ENCODE data around the gene ACKR3.

ACKR3 gene

GRCh38 chr2:236588932-236589592 lies 19.4 kb downstream of the ACKR3 start:
- no peak for DNase-seq

GRCh38 chr2:236590846-236591245 lies 21.2 kb downstream of the ACKR3 start:
- no peak for DNase-seq

- DNase-seq, result no peak
Observed at GRCh38 chr2:236592821-236593220, 23.2 kb downstream of the ACKR3 start.

DNA sequence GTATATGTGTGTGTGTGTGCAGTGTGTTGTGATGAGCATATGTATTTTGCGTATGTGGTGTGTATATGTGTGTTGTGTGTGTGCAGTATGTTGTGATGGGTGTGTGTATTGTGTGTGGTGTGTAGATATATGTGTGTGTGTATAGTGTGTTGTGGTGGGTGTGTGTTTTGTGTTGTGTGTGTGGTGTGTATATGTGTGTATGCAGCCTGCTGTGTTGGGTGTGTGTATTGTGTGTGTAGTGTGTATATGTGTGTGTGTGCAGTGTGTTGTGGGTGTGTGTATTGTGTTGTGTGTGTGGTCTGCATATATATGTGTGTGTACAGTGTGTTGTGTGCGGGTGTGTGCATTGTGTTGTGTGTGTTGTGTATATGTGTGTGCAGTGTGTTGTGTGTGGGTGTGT lies 23.9 kb downstream of the ACKR3 start:
- DNase-seq, result no peak

GRCh38 chr2:236593956-236594355 lies 24.3 kb downstream of the ACKR3 start:
- no peak for DNase-seq

- DNase-seq, result no peak
Observed at GRCh38 chr2:236597629-236598028, 28.0 kb downstream of the ACKR3 start.

GRCh38 chr2:236599059-236599458 lies 29.4 kb downstream of the ACKR3 start:
- DNase-seq, result no peak

- no peak for DNase-seq
Observed at GRCh38 chr2:236600158-236600557, 30.5 kb downstream of the ACKR3 start.

- DNase-seq, result no peak
Observed at GRCh38 chr2:236600892-236601291, 31.3 kb downstream of the ACKR3 start.

GRCh38 chr2:236601316-236602202 lies 31.9 kb downstream of the ACKR3 start:
- no peak for DNase-seq

- DNase-seq, result no peak
Observed at GRCh38 chr2:236602678-236603077, 33.1 kb downstream of the ACKR3 start.

DNA sequence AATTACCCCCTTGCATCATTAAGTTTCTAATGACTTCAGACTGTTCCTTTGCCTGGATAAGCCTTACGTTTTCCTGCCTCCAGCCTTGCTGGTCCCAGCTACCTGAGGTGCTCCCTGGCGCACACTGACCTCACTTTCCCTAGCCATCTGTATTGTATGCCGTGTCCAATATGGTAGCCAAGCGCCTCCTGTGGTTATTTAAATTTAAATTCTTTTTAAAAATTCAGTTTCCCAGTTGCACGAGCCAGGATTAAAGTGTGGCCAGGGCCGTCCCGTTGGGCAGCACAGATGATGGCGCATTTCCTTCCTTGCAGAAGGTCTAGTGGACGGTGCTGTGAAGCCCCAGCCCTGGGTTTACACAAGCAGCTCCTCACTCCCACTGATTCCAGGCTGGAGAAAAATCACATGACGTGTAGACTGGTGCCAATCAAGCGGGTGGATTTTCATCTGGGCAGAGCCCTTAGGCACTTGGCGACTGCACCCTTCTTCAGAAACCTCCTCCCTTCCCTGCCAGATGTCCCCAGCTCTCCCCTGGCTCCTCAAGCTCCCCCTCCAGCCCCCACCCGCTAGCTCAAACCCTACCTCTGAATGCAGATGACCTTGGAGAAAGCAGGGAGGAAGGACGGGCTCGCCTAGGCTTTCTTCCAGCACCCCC lies 33.9 kb downstream of the ACKR3 start:
- no peak for DNase-seq

DNA sequence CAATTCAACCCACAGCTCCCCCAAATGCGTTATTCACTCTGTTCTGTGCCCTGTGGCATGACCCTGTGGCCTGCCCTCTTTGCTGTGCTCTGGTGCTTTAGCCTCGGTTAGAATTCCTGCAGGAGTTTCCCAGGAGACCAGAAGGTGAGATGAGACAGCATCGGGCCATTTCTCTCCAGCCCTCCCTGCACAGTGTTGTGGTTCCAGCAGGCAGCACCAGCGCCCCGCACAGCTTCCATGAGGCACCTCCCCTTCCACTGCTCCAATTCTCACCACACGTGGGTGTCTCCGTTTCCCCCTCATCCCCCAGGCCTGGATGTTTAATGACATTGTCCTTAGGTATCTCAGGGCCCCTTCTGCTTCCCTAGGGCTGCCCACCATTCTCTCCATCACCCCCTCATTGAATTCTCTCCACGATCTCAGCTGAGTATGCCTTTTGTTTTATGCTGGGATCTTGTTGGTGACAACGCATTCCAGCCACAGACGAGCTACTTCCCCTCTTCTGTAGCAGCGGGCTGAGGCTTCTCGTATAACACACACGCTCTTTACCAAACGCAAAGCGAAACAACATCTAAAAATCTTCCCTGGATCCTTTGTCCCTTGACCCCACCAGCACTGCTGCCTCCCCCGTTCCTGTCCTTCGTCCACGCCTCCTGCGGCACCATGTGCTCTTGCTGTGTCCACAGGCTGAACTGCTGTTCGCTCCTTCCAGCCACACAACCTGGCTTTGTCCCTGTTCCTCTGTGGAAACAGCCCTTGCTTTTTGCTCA lies 35.1 kb downstream of the ACKR3 start:
- DNase-seq, result no peak

GRCh38 chr2:236605345-236605734 lies 35.7 kb downstream of the ACKR3 start:
- DNase-seq, result no peak

GRCh38 chr2:236606023-236606422 lies 36.4 kb downstream of the ACKR3 start:
- no peak for DNase-seq

GRCh38 chr2:236607471-236608187 lies 38.0 kb downstream of the ACKR3 start:
- no peak for DNase-seq

- DNase-seq, result no peak
Observed at GRCh38 chr2:236608188-236608525, 38.5 kb downstream of the ACKR3 start.

DNA sequence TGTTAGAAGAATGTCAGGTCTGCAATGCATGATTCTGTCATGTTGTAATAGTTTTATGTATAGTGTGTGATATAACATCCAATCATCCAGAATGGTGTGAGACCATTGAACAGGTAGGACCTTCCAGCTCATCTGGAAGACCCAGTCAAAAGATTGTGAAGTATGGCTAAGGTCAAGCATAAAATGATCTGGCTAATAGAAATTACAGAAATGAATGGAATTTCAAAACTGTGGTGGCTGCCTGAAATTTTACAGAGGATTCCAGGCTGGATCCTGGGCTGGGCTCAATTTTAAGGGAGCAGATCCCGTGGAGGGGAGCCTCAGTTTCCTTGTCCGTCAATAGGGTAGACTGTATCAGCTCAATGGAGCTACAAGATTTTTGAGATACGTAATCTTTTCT lies 39.1 kb downstream of the ACKR3 start:
- no peak for DNase-seq

DNA sequence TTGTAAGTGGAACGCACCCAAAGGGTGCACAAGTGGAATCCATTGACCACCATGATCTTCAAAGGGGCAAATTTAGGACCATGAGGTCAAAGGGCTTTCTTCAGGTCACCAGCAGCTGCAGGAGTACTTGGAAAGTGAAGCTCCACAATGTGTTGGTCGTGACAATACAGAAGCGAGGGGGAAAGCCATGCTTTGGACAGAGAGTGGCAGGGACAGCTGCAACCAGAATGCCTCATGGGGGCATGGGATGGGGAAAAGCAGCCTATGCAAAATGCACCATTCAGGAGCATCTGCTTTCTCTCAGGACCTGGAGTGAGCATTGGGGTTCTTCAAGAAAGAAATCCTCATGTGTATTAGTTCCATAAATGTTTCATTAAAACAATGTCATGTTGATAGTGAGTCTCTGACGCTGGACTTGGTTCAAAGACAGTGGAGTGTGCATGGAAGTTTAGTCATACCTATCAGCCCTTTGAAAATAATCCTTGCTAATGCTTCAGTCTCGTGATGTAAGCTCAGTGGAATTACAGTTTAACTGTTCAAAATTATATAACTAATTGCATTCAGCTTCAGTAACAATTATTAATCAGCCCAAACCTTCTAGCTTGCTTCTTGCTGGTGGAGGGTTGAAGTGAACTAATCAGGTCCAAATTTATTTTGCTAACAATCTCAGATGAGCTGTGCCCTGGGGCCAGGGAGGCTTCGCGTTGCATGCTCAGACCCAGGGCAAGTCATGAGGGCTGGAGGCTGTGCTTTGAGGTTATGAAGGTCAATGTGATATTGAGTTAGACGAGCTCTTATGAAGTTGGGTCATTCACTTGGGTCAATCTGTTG lies 41.6 kb downstream of the ACKR3 start:
- DNase-seq, result no peak

GRCh38 chr2:236612737-236613136 lies 43.1 kb downstream of the ACKR3 start:
- no peak for DNase-seq

- no peak for DNase-seq
Observed at GRCh38 chr2:236613612-236614011, 44.0 kb downstream of the ACKR3 start.

DNA sequence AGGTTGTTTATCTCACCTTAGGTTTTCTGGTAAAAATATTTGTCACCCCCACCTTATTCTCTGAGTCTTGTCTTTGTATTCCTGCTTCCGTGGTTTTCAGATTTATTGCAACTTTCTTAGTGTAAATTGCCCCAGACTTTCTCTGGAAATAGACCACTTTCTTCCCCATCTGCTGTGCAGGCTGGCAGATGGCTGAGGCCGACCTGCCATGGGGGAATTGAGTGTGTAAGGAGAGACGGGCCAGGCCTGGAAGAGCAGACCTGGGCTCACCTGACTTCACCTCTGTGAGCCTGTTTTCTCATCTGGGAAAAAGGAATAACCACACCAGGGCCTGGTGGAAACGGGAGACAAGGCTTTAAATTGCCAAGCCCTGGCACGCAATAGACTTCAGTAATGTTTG lies 44.9 kb downstream of the ACKR3 start:
- no peak for DNase-seq
